HG02970 (cell line): Measurements from ENCODE around the gene PIK3AP1.

Source experiments
- ATAC-seq: cut with Tn5 transposase; IDR thresholded peaks from one replicate; pipeline ENCODE4 v1.9.1; 2021; ENCODE audit warnings: mild to moderate bottlenecking, moderate library complexity, moderate number of reproducible peaks; ENCODE audit not compliant: unreplicated experiment, low FRiP score

The PIK3AP1 gene

DNA sequence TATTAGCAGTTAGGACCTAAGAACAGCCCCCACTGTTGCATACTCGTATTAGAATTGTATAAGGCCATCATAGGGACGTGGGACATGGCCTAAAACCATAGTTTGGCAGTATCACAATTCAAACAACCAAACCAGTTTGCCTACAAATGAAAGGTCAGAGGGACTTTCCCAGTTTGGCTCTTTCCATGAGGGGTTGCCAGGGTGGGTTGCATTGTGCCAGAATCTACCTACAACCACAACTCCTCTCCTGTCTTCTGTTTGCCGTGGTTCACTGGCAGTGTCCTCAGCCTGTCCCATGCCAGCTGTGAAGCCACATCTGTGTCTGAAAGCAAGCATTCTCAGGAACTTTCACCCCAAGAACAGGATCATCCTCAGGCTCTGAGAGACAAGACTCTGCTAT lies 44.5 kb downstream of the PIK3AP1 start:
- ATAC-seq: no peak

DNA sequence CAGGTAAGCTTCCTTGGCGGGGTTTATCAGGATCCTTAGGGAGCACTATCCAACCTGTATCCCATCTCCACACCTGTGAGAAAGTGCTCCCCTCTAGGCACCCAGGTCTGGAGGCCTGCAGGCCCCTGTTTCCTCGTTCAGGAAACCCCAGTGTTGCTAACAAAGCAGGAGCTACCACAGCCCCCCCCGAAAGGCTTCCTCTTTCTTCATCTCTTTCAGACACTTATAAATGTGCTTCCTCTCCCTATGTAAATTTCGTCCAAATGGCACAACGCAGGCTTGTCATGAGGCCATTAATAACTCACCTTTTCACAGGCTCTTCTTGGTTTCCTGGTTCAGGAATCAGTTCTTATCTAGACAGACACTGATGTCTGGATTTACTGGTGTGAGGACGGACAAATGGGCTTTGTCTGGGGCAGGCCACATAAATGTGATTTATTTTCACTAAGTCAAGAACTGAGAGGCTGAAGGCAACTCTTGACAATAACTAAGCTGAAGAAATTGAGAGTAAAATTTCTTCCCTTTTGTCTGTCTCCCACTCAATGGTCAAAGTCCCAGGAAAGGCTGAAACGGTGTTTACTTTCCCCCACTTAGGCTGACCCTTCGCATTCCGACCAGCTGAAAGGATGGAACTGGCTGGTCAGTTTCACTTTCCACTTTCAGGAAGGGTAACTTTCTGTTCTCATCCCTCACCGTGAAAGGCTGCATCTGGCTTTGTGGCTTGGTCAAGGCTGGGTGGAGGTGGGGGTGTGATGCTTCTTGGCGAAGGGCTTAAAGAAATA lies 46.8 kb downstream of the PIK3AP1 start:
- ATAC-seq: peak; percentile 66

DNA sequence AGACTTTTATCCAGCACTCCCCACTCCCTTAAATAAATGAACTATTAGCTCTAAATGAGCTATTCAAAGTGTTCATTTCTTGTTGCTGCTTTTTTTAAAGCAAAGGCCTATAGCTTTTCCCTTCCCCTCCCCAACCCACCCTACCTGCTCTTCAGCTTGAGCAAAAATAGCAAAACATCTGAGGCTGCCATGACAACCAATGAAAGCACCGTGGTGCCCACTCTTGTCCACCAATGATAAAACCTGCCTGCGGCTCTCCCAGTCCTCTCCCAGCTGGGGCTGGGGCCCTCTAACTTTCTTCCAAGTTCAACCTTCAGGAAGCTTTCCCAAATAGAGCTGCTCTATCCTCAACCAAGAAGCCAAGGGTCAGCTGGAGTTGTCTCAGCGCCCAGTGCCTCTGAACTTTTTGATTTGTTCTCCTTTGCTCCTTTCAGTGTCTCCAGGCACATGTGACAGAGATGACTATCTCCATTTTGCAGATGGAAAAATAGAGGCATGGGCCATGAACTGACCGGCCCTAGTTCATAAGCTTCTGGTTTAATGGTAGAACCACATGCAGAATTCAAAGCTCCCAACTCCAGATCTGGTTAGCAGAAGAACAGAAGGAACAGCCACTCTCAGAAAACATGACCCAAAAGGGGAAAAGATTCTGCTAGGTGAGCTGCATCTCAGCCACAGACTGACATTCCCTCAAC lies 47.7 kb downstream of the PIK3AP1 start:
- ATAC-seq: no peak

DNA sequence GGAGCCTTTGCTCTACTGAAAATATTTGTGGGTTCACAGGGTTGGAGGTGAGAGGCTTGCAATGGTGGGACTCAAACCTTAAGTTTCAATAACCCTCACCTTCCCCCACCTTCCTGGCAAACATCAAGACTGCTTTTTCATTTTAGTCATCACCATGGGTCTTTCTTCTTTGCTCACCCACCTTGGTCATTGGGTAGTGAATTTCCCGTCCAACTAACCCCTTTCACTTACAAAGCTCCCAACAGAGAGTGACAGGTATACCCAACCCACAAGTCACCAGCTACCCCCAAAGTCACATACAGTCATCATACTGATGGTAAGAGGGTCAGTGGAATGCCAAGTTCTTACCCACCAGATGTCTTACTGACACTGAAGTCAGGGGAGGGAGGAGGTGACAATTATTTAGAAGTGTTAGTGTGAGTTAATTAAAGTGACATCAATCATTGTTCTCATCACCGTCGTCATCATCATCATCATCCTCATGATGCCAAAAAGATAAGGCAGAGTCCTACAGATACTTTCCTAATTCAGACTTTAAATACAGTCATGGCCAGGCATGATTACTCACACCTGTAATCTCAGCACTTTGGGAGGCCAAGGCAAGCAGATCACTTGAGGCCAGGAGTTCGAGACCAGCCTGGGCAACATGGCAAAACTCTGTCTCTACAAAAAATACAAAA lies 49.0 kb downstream of the PIK3AP1 start:
- ATAC-seq: no peak

DNA sequence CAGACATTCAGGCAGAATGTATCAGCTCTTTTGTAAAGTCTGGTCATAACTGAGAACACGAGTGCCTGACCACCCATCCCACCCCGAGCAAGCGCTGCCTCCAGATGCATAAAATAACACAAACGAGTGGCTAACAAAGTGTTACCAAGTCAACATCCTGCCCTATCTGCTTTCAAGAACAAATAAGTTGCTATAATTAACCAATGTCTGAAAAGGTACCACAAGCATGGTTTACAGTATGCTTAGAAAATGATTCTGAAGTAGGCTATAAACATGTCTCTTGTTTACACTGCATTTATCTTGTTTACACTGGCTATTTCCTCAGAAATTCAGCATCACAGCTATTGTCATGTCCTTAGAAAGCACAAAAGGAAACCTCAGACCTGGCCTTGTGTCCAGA lies 49.5 kb downstream of the PIK3AP1 start:
- ATAC-seq: no peak

DNA sequence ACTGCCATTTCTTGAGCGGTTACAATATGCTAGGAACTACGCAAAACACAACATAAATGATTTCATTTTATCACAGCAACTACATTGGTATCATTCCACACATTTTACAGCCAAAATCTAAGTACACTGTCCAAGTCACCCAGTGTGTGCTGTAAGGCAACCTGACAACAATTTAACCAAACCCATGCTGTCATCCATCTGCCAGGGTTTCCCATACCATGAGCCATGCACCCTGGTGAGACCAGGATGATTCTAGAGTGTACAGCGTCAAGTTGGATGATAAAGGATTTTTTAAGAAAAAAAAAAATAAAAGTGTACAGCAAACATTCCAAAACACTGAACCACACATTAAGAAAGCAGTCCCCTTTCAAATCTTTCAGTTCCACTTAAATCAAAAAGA lies 52.9 kb downstream of the PIK3AP1 start:
- no peak for ATAC-seq

DNA sequence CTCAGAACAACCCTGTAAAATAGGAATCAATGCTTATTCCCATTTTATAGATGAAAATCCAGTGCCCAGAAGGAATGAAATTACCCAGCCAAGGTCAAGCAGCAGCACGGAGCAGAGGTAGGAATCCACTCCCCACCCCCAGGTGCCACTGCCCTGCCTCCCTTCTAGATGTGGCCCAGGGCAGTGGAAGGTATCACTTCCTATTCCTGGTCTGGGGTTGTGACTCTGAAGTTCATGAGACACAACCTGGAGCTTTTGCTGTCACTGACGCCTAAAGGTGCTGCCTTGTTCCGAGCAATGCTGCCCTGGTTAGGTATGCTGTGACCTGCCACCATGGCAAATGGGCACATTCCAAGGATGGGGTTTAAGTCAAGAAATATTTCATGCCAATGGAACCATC lies 53.6 kb downstream of the PIK3AP1 start:
- ATAC-seq: no peak

DNA sequence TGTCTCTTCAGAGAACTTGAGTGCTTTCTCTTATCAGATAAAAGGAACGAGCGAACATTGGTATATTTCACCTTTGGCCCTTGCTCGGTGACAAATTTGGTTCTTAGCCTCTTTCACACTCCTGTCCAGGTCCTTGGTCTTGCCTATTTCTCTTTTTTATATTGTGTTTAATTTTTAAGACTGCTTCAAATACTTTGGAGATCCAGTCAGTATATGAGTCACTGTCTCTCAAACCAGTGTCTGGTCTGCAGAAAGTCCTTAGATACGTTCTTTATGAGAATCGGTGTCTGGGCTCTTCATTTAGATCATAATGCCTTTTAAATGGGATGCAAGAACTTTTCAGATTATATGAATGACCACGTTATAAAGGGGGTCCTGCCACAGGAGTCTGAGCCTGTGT lies 55.0 kb downstream of the PIK3AP1 start:
- no peak for ATAC-seq

DNA sequence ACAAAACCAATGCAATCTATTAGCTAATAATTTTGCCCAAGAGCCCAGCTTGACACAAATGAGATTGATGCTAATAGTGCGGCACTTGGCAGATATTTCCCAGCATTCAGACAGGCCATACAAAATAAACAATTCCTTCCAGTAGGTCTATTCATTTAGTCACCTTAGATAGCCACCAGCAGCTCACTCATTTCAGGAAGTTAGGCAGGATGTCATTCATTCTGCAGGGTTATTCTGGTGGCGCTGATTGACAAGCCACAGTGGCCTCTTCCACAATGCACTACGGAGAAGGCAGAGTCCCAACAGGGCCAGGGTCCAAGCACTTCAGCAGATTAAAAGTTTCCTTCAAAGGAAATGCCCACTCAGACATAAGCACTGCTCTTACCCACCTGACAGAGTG lies 55.8 kb downstream of the PIK3AP1 start:
- no peak for ATAC-seq

DNA sequence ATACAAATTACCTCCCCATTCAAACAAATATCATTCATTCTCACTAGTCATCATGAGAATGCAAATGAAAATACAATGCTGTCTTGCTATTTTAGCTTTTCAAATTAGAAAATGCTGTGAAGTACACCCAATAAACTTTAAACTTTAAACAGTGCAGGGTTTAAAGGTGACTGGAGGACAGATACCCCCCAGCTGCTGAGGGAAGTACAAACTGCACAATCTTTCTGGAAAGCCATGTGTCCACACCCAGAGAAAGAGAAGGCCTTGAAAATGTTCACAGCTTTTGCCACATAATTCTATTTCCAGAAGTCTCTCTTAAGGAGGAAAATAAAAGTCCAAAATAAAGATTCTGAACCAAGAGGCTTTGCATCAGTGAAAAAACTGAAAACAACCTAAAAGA lies 56.5 kb downstream of the PIK3AP1 start:
- ATAC-seq: no peak

DNA sequence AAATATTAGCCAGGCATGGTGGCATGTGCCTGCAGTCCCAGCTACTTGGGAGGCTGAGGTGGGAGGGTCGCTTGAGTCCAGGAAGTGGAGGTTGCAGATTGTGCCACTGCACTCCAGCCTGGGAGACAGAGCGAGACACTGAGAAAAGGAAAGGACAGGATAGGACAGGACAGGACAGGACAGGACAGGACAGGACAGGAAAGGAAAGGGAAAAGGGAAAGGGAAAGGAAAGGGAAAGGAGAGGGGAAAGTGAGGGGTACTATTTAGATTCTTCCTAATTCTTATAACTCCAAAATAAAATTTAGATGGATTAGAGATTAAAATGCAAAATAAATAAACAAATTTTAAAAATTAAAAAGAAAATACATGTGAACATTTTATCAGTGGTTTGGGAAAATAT lies 58.7 kb downstream of the PIK3AP1 start:
- ATAC-seq: no peak

DNA sequence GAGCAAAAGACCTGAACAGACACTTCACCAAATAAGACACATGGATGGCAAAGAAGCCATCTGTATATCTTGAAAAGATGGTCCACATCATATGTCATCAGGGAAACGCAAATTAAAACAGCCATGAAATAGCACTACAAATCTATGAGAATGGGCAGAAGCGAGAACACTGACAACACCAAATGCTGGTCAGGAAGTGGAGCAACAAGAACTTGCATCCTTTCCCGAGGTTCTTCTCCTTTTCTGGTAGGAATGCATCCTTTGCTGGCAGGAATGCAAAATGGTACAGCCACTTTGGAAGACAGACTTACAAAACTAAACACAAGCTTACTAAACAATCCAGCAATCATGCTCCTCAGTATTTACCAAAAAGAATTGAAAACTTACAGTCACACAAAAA lies 60.0 kb downstream of the PIK3AP1 start:
- no peak for ATAC-seq

DNA sequence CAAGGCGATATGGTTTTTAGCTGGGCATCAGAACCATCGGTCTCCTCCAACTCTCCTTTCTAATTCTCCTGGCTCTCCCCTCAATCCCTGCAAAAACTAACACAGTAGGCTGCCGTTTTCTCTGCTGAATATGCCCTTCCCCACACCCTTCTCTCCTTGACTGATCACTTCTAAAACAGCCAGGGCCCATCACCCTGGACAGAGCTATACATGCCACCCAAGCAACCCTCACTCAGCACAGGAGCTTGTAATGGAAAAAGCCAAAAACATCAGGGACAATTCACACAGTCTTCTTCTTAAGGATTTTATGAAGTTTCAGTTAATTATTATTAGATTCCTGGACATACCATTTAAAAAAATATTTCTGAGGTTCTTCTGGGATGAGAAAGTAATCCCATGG lies 61.5 kb downstream of the PIK3AP1 start:
- ATAC-seq: no peak

DNA sequence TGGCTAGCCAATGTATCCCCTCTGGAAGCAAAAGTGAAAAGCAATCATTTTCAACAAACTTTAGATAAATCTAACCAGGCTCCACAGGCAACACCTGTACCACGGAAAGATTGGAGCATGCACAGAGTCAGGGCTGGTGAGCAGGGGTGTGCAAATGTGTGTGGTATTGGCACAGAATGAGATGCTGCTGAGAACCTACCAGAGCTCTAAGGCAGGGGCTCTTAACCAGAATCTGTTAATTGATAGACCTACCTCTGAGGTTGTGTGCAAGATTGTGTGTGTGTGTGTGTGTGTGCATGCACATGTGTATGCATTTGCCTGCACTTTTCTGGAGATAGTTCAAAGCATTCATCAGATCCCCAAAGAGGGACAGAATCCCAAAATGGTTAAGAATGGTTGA lies 62.9 kb downstream of the PIK3AP1 start:
- no peak for ATAC-seq

DNA sequence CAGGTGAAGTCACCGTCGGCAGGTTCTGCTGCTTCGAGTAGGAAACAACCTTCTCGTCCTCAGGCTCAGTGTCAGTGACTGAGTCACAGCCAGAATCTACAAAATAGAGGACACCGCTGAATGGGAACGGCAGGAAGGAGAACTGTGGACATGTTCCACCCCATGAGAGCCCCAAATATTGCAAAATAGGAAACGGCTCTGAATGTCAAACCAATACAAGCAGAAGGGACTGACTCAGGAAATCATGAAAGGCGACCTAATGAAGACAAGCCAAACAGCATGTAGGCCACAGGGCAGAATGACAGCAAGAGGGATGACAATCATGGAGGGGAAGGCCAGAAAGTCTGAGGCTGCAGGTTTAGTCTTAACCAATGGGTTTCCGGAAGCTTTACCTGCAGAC lies 63.5 kb downstream of the PIK3AP1 start:
- no peak for ATAC-seq

DNA sequence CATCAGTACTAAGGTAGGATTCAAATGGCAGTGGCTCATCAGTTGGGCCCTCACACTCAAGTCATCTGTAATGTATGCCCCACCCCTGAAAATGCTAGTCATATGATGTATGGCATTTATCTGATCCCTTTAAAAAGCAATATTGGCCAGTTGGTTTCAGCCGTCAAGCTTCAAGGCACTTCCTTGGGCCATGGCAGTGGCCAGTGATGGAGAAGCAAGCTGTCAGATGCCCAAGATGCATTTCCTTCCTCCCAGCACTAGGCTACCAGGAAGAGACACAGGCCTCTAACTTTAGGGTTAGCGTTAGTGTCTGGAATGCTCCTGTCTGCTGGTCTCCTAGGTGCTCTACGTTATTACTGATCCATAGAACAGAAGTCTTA lies 64.1 kb downstream of the PIK3AP1 start:
- no peak for ATAC-seq

DNA sequence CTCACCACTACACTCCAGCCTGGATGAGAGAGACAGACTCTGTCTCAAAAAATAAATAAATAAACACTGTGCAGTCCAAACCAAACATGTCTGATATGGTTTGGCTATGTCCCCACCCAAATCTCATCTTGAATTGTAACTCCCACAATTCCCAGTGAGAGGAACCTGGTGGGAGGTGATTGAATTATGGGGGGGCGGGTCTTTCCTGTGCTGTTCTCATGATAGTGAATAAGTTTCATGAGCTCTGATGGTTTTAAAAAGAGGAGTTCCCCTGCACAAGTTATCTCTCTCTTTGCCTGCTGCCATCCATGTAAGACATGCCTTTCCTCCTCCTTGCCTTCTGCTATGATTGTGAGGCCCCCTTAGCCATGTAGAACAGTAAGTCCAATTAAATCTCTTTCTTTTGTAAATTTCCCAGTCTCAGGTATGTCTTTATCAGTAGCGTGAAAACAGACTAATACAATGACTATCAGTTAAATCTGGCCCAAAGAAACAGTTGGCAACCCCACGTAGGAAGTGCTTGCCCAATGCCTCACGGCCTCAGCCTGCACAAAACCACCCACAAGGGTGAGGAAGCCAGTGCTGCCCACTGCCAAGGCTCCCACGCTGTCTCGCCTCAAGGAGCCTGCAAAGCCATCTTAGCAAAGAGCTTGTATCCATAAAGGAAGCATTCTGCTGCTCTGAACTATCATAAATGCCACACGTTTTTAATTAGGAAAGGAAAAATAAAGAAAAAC lies 64.7 kb downstream of the PIK3AP1 start:
- no peak for ATAC-seq

DNA sequence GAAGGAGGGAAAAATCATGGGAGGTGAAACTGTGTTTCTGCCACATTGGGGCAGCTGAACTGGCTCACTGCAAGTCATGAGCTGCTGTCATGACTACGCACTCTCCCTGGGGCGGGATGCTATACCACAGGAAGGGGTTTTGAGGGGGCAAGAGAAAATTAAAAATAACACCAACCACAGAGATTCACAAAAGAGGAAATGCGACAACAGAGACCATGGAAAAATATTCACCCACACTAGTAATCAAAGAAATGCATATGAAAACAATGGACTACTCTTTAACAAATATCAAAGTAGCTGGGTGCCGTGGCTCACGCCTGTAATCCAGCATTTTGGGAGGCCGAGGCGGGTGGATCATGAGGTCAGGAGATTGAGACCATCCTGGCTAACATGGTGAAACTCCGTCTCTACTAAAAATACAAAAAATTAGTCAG lies 68.3 kb downstream of the PIK3AP1 start:
- ATAC-seq: peak; percentile 49

DNA sequence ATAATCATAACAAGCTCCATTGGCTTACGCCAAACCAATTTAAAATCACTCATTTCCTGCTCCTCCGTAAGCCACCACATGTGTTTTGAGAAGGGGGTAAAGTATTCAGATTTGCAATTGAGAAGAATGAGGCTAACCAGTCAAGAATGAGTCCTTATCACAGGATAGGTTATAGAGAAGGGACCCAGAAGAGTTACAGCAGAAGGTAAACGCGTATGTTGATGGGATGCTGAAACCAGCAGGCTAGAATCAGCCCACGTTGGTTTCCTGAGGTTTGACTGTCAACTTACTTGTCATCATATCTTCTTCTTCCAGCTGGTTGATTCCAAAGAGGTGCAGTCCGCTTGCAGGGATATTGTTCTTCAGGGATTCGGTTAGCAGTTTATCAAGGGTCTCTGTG lies 69.4 kb downstream of the PIK3AP1 start:
- no peak for ATAC-seq

DNA sequence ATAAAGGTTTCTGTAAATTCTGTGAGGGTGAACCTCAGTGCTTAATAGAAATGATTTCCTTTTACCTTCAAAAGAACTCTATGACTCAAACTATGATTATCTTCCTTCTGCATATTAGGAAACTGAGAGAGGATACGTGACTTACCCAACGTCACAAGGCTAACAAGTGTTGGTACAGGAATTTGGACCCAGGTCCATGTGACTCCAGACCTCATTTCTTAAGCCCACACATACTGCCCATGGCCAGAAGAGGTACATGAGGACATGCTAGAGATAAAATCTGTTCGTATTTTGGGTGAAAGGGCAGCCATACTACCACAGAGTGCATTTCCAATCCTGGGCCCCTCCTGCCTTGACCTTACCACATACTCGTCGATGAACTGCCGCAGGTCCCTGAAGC lies 72.0 kb downstream of the PIK3AP1 start:
- ATAC-seq: no peak

DNA sequence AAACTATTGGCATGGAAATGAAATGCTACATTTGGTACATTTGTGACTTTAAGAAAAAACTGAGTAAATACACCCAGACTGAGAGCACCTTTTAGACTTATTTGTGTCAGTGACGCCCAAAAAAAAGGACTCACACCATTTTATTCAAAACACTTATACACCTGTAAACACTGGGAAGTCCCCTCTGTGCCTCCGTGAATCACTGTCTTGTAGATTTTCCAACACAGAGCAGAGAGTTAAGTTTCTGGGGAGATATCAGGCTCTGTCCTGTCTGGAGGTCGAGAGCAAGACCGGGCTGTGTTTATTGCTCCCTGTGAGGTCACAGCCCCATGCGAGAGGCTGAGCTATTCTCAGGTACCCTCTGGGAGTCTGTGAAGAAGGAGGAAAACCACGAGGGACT lies 72.8 kb downstream of the PIK3AP1 start:
- no peak for ATAC-seq
